GM21360 (cell line): ENCODE results near the gene UBE3D.
A peak's percentile ranks its signal among the peaks of the same experiment; 100 is the strongest.
"Not testable (repeated sequence)": the region's sequence is repeated elsewhere in the genome, so short reads cannot be mapped to it uniquely, and the experiment has no call there.

ENCODE experiments used
- ATAC-seq: cut with Tn5 transposase; IDR thresholded peaks from one replicate; pipeline ENCODE4 v1.9.1; 2021; ENCODE audit warnings: mild to moderate bottlenecking, moderate library complexity; ENCODE audit not compliant: unreplicated experiment

The UBE3D gene

DNA sequence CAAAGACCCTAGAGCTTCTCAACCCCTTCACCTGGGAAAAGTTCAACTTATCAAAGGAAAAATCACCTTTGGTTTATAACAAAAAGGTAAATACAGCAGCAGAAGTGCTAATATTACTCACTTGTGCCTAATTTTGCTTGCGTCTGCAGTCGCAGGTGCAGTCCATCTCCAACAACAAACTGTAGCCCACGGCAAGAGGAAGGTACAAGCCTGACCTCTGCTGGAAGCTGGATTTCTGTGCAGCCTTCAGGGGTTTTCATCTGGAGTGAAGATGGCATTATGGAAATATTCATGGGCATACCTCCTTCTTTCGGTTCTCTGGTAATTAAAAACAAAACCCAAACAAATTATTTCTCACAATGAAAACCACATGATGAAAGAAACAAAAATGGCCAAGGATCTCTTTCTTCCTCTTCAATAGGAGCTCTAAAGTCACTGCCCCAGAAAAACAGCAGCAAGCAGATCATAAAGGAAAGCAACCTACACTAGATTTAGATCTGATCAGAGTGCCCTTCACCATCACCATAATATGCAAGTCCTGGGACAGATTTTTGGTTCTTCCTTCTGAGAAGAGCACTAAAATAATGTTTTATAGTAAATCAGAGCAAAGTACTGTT lies 7.8 kb downstream of the UBE3D start:
- peak; percentile 89 for ATAC-seq

DNA sequence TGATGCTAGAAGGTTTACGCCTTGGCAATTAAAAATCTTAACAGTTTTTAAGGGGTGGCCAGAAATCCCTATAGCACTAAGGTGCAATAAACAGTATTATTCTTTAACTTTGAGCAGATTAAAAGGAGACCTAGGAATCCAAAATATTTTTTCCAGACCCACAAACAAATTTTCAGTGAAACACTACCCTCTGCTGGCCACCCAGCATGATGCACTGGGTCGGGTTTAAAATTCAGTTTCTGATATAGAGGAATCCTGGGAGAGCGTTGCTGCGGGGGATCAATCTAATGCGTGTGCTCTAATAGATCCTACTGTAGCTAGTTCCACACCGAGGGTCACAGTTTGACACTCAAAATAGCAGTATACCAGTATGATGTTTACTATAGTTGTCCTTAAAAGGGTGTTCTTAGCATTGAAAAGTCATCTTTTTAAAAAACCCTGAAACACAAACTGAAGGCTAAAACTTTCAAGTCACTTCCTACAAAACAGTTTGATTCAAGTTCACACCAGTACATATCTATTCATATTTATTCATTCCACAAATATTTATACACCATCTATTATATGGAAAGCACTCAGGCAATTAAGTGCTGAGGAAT lies 10.2 kb downstream of the UBE3D start:
- ATAC-seq, result no peak

DNA sequence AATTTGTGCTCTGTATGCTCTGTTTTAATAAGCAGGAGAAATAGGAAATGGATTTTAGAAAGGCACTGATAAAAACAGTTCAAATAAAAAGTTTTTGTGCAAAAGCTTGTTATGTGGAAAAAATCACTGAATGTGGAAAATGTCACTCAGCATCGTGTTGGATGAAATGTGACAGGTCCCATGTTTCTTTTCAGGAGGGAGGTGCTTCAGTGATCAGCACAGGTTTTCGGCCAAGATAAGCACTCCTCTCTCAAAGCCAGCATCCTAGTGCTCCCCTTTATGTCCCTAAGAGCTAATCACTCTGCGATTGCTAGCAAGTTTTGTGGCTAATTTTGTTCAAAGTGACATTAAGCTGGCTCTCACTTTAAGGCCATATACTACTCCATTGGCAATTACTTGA lies 12.0 kb downstream of the UBE3D start:
- ATAC-seq, result no peak

DNA sequence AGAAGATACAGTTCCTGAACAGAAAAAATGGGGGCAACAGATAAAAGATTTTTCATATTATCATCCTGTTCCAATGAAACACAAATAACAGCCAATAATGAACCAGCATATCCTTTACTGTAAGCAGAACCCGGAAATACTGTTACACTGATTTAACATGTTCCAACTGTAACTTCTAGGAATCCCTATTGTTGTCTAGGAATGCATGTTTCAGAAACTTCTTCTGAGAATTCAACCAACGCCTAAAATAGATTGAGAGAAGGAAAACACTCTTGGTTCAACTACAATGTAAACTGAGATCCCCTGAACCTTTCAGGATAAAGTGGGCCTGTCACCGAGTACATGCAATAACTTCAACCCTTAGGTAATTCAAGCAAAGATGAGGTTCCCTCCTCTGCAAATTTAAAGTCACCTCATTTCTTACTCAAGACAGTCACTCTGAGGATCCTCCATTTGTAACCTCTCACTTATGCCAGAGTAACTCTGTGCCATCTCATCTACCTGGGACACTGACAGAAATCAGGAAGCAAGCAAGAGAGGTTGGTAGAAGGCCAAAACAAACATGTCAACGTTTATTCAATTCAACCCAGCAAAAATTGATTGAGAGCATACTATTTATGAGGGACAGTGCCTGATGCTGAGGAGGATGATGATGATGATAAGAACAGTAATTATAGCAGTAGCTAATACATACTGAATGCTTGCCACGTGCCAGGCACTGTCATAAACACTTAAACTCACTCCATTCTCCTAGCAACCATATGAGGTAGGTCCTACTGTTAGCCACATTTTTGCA lies 14.1 kb downstream of the UBE3D start:
- ATAC-seq, result no peak

DNA sequence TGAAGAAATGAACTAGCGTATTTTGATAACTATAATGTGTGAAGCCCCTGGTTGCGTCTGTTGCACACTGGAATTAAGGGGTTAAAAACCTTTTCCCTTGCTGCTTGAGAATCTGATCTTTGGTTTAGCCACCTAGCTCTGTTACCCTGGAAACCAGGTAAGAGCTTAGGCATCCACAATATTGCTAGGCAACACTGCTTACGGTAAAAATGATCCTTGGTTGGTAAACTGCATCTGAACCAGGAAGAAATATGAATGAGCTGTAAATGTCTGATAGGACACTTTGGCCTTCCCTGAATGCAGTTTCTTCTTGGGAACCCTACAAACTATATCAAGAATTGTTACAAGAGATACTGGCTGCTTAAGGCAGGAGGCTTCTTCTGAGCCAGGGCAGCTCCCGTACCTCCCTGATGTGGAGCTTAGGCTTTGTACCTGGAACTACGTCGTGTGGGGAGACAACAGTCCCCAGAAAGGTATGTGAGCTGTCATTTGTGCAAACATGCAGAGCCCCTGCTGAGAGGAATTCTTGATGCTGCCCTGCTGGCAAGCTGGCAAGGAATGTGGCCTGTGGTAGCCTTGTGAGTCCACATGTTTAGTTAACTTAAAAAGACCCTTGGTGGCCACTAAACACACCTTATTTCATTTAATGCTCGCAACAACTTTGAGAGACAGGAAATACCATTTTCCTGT lies 18.4 kb downstream of the UBE3D start:
- no peak for ATAC-seq

DNA sequence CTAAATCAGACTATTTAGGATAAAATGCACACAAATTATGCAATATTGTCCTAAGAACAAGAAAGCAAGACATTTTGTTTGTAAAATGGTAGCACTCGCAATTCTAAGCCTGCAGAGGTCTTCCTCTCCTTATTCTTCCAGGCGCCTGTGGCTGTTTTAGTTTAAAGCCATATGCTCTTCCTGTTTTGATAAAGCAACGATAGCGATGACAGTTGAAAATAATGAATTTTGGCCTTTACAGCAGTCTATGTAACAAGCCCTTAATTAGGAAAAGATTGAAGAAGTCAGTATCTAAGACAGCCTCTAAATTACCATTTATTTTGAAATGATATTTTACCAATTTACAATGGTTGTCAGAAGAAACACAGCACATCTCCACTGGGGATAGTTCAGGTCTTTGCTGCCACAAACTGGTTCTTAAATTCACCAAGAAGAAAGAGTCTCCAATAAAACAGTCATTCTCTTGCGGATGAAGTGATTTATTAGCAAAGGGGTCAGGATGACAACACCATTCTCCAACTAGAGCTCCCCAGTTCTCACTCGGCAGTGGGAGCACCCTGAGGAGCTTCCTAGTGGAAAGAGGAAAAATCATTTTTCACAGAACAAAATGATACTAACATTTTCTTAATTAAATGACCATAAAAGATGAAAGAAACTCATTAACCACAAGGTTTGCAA lies 21.4 kb downstream of the UBE3D start:
- no peak for ATAC-seq

DNA sequence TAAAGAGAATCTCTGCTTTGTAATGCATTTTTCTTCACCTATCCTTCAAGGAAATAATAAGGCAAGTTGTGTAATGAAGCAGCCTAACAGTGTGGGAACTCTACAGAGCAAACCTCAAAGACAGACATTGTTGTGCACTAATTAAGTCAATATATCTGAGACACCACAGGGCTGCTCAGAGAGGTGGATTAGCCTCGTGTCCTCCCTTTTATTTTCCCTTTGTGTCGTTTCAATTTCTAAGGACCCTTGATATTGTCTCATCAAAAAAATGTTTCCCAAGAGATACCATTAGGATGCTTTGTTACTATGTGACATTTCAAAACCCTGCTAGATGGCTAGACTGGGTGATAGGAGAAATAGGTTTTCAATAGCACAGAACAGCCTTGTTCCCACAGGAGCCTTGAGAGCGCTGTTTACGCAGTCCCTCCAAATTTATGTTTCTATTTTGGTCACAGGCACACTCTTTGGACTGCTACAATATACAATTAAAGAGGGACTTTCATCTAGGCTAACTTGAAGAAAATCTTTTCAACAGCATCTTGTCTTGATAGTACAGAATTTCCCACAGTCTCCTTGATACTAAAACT lies 23.1 kb downstream of the UBE3D start:
- no peak for ATAC-seq

DNA sequence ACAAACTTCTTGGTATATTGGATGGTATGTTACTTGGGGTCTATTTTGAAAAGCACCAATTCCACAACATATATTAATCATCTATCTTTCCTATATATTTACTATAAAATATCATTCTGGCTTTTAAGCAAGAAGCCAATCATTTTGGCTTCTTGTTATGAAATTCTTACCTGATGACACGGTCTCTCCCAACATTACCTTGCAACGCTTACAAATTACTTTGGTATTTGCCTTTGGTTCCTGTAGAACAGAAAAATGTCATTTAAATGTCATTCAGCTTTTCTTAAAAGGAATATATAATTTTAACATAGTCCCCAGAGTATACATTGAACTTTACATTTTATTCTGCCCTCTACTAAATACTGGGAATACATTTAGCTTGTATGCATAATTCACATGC lies 27.4 kb downstream of the UBE3D start:
- ATAC-seq, result no peak

DNA sequence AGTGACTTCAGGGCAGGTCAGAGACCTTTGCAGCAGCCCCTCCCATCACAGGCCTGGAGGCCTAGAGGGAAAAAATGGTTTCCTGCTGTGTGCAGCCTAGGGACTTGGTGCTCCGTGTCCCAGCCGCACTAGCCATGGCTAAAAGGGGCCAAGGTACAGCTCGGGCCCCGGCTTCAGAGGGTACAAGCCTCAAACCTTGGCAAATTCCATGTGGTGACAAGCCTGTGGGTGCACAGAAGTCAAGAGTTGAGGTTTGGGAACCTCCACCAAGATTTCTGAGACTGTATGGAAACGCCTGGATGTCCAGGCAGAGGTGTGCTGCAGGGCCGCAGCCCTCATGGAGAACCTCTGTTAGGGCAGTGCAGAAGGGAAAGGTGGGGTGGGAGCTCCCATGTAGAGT lies 34.0 kb downstream of the UBE3D start:
- ATAC-seq, result no peak

DNA sequence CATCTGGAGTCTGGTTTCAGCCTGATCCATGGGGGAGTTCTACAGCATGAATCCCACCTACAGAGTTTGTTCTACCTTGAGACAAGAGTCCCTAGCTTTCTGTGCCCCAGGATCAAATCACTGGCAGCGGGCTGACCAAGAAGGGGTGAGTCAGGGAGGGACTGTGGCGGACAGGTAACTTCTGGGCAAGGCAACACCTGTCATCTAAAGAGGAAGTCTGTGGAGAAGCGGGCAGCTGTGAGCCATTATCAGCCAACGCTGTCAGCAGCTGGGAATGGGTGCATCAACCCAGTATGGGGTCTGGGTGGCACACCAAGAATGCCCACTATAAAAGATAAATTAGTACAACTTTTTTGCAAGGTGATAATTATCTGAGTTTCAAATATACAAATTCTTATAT lies 45.9 kb downstream of the UBE3D start:
- no peak for ATAC-seq

DNA sequence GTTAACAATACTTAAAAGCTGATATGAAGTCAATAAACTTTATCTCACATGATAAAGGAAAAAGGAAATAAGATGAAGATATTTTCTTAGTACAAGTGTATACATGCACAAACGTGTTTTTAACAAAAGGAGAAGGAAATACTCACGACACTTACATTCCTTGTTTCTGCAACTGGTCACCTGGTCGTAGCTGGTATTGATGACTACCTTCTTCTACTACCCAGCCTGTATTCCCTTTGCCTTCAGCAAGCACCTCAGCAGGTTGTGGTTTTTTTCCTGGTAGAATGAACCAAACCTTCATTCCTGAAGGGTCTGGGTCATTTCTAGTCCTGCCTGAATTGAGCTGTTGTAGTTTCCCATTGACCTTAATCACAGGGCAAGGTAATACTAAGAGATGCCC lies 54.5 kb downstream of the UBE3D start:
- ATAC-seq, result not testable (repeated sequence)

DNA sequence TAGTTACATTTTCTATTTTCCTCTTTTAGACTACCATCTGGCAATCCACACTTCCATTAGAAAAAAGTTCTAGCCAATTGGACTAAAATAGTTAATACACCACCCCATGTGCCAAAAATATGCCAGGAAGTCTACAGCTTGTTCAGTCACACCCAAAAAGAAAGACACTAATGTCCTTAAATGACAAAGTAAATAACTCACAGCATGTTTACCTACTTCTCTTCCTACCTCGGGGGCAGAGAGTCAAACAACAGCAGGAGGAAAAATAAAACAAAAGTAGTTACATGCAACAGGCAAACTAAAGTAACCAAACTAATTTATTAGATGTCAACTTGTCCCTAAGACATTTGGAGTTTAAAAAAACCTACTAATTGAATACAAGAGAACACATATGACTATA lies 57.0 kb downstream of the UBE3D start:
- ATAC-seq, result no peak

DNA sequence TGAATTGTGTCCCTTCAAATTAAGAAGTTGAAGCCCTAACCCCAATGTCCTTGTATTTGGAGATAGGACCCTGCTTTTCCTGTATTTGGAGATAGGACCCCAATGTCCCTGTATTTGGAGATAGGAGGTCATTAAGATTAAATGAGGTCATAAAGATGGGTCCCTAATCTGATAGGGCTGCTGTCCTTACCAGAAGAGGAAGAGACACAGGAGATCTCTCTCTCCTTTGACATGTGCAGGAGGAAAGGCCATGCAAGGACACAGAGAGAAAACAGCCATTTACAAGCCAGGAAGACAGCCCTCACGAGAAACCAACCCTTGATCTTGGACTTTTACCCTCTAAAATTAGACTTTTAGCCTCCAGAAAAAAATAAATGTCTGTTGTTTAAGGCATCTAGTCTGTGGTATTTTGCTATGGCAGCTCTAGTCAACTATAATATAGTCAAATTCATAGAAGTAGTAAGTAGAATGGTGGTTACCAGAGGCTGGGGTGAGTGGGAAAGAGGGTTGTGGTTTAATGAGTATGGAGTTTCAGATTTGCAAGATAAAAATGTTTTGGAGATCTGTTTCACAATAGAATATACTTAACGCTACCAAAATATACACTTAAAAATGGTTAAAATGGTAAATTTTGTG lies 59.3 kb downstream of the UBE3D start:
- ATAC-seq, result no peak

DNA sequence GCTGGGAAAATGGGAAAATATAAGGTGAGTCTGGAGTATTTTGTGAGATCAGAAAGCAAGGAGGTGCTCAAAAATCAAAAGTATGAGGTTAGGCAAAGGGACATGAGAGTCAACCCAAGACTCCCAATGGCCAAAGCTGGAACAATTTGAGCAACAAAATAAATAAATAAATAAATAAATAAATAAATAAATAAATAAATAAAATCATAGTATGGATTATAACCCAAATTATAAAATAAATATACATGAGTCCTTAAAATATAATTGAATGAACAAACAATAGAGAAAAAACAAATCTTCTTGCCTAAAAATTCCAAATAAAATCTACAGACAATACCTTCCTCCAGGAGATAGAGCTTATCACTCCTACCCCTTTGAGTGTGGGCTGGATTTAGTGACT lies 69.5 kb downstream of the UBE3D start:
- no peak for ATAC-seq

DNA sequence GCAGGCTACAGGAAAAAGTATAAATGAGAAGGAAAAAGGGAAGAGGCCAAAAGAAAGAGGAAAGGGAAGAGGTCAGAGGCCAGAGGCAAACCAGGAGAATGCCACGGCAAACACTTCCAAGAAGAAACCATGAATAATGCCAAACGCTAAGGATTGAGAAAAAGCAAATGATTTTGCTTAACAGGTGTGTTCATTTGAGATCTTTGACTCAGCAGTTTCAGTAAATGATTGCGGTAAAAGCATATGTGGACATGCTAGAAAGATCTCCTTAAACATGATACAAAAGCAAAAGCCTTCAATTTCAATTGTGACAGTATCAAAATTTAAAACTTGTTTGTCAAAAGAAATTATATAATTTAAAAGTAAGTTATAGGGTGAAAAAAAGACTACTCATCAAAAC lies 70.6 kb downstream of the UBE3D start:
- no peak for ATAC-seq

DNA sequence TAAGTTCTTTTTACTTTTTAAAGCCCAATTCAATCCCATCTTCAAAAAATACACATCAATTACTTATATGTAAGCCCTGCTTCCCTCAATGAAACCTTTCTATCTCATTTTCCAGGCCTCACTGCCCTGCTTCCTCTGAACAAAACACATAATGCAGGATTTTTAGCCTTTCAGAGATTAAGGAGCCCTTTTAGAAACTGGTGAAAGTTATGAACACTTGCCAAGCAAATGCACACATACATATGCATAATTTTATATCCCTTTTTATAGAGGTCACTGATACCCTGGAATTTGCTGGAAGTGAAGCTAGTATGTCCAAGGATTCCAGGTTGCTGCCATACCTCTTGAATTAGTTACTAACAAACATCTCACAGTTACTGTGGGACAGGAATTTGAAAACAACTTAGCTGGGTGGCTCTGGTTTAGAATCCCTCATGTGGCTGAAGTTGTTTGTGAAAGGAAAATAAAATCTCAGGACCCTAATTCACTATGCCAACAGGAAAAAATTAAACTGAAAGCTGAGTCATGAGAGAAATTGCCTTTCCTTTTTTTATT lies 75.8 kb downstream of the UBE3D start:
- no peak for ATAC-seq

DNA sequence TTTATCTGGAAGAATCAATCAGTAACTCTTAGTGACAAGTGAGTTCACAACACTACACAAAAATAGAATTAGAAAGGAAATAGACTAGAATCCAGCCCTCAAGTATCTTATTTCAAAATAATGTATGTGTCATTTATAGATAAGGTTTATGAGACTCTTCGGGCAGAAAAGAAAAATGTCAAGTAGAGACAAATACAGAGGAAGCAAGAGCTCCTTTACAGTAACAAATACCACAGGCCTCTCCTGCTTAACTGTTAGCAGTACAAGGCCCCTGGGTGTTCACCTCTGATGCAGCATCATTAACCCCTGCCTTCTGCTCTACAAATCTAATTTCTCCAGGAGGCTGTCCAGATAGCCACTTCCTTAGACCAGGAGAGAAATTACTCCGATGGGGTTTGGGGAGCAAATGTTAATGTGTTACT lies 76.7 kb downstream of the UBE3D start:
- no peak for ATAC-seq

DNA sequence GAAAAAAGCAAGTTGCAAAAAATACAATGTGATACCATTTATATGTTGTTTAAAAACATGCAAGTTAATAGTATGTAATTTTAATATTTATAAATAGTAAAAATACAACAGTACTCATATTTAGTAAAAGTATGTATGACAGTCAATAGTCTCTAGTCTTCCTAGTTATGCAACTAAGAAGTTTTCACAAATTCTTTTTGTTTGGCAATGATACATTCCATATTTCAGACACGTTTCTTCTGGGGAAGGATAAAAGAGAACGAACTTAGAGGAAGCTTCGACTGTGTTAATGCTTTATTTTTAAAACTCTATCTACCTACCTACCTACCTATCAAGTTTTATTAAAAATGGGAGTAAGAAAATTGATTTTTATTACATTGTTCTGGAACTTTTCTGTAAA lies 77.7 kb downstream of the UBE3D start:
- ATAC-seq, result no peak

DNA sequence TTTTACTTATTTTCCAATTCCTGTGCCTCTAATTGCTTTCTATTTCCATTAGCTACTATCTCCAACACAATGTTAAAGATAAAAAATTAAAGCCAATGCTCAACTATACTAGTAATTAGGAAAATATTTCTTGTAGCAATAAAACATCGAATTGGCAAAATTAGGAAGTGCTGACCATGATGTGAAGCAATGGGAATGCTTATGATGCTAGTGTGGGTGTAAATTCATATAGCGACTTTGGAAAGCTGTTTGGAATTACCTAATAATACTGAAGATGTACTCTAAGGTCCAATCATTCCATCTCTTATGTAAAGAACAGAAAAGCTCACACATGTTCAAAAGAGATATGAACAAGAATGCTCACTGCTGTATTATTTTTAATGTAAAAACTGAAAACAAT lies 78.2 kb downstream of the UBE3D start:
- ATAC-seq, result no peak

DNA sequence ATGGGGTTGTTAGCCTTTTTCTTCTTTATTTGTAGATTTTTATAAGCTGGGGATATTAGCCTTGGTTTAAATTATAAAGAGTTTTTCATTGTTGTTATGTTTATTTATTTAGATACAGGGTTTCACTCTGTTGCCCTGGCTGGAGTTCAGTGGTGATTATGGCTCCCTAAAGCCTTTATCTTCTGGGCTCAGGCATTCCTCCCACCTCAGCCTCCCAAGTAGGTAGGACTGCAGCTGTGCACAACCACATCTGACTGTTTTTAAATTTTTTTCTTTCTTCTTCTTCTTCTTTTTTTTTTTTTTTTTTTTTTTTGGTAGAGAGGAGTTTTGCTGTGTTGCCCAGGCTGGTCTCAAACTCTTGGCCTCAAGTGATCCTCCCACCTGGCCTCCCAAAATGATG lies 80.9 kb downstream of the UBE3D start:
- ATAC-seq, result no peak
